Thymus (tissue), 11 donors: ENCODE data around the gene PSD. TPM values are rescaled to one million over a fixed set of nuclear protein-coding genes. Genes with fewer than 3 reads are reported as not detected.
A peak's percentile ranks its signal among the peaks of the same experiment; 100 is the strongest.

Source experiments
- DNase-seq, 9 donors: peaks; one replicate each; pipeline ENCODE4 v3.0.0-alpha.2; 2013; ENCODE audit warnings: low spot score in 9 of 9, low read depth in 6 of 9, missing footprints in 1 of 9
- H3K27ac ChIP-seq, 2 donors: one replicate each; pipeline ENCODE4 v1.5.1; 2013; ENCODE audit warnings: control low read depth in 1 of 2, low read depth in 1 of 2, low read length in 1 of 2, mild to moderate bottlenecking in 1 of 2, moderate library complexity in 1 of 2
- H3K27me3 ChIP-seq, 2 donors: one replicate each; pipeline ENCODE4 v1.5.1; 2013; ENCODE audit warnings: low read length in 1 of 2; ENCODE audit not compliant: control insufficient read depth in 2 of 2, insufficient read depth in 1 of 2
- H3K36me3 ChIP-seq, 2 donors: one replicate each; pipeline ENCODE4 v1.5.1; 2013; ENCODE audit warnings: low read length in 1 of 2, mild to moderate bottlenecking in 1 of 2, moderate library complexity in 1 of 2; ENCODE audit not compliant: control insufficient read depth in 2 of 2, insufficient read depth in 2 of 2
- H3K4me1 ChIP-seq, 2 donors: one replicate each; pipeline ENCODE4 v1.5.1; 2013; ENCODE audit warnings: low read length in 2 of 2; ENCODE audit not compliant: control insufficient read depth in 2 of 2, insufficient read depth in 2 of 2
- H3K4me3 ChIP-seq, 2 donors: one replicate each; pipeline ENCODE4 v1.5.1; 2013; ENCODE audit warnings: low read length in 2 of 2, control low read depth in 1 of 2, mild to moderate bottlenecking in 1 of 2
- H3K9me3 ChIP-seq, 2 donors: one replicate each; pipeline ENCODE4 v1.5.1; 2013; ENCODE audit warnings: low read length in 1 of 2, mild to moderate bottlenecking in 1 of 2; ENCODE audit not compliant: control insufficient read depth in 2 of 2, insufficient read depth in 1 of 2
- WGBS: extraction: QIAGEN DNeasy Blood & Tissue Kit; methylation state at CpG from one replicate; pipeline ENCODE4 v1.1.7; 2013; 5-methylcytosine and 5-hydroxymethylcytosine counted together
- polyA plus RNA-seq: library from polyadenylated mRNA; stranded (reverse); fragments of 200-250 nt; gene quantifications from one replicate; pipeline ENCODE4 v1.2.3, GENCODE V29; 2013
- total RNA-seq: library from RNA; stranded (reverse); fragments of 120-200 nt; gene quantifications from one replicate; pipeline ENCODE4 v1.2.4, GENCODE V29; 2013
- donor health status: healthy.

The PSD gene
- total and polyA plus RNA-seq, 2 donors, result 3.8 to 4.6 TPM

GRCh38 chr10:102424145-102424544 lies 5.6 kb upstream of the PSD start:
- 97% methylated on average over 9 of the region's 9 CpGs for whole genome bisulfite sequencing

GRCh38 chr10:102423372-102423968 lies 4.9 kb upstream of the PSD start:
- Histone ChIP-seq H3K4me3 (no peak overlapping the region), H3K27ac (no peak overlapping the region)
- WGBS, result 98% methylated on average over 13 of the region's 13 CpGs

More at GRCh38 chr10:102424145-102424544, 5.6 kb upstream of the PSD start:
- no peak for DNase-seq
- Histone ChIP-seq H3K4me1 (peaks cover 32 to 35% of the 10 kb centered on the region in 2 donors), H3K27me3 (peaks cover 8 to 39% of the 10 kb centered on the region in 2 donors), H3K9me3 (peaks cover 0 to 12% of the 10 kb centered on the region in 2 donors), H3K4me3 (no peak overlapping the region), H3K36me3 (peaks cover 14 to 18% of the 10 kb centered on the region in 2 donors), H3K27ac (no peak overlapping the region)

GRCh38 chr10:102422545-102423129 lies 4.1 kb upstream of the PSD start:
- peak in 1 of 9 donors; percentile 28 for DNase-seq
- H3K27me3 ChIP-seq, result peaks cover 19 to 54% of the 10 kb centered on the region in 2 donors
- 27% methylated on average over 28 of the region's 28 CpGs for WGBS
- H3K9me3 ChIP-seq, result peaks cover 0 to 12% of the 10 kb centered on the region in 2 donors
- H3K4me1 ChIP-seq, result peaks cover 33 to 39% of the 10 kb centered on the region in 2 donors
- peaks cover 14 to 18% of the 10 kb centered on the region in 2 donors for H3K36me3 ChIP-seq
- H3K4me3 ChIP-seq, result peak overlapping the region; percentile 63 to 66
- H3K27ac ChIP-seq, result no peak overlapping the region

More at GRCh38 chr10:102423372-102423968, 4.9 kb upstream of the PSD start:
- H3K27me3 ChIP-seq, result peaks cover 15 to 45% of the 10 kb centered on the region in 2 donors
- peaks cover 33 to 39% of the 10 kb centered on the region in 2 donors for H3K4me1 ChIP-seq
- no peak for DNase-seq
- H3K9me3 ChIP-seq, result peaks cover 0 to 12% of the 10 kb centered on the region in 2 donors
- peaks cover 14 to 18% of the 10 kb centered on the region in 2 donors for H3K36me3 ChIP-seq

DNA sequence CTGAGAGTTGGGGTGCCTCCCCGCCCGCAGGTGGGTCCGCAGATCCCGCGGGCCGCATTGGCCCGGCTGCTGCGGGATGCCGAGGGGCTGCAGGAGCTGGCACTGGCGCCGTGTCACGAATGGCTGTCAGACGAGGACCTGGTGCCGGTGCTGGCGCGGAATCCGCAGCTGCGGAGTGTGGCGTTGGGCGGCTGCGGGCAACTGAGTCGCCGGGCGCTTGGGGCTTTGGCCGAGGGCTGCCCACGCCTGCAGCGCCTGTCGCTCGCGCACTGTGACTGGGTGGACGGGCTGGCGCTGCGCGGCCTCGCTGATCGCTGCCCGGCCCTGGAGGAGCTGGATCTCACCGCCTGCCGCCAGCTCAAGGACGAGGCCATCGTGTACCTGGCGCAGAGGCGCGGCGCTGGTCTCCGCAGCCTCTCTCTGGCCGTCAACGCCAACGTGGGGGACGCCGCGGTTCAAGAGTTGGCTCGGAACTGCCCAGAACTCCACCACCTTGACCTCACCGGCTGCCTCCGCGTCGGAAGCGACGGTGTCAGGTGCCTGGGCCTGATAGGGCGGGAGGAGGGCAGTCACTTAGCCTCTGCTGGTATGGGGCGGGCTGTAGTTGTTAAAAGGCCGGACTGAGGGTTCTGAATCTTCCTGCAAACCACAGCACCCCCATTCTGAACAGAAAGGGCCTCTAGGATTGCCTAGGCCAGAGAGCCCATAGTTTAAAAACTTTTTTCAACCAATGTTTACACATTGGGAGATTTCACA lies 3.4 kb upstream of the PSD start:
- Histone ChIP-seq H3K36me3 (peaks cover 14 to 18% of the 10 kb centered on the region in 2 donors), H3K4me3 (peak overlapping the region; percentile 63 to 66), H3K9me3 (peaks cover 0 to 12% of the 10 kb centered on the region in 2 donors), H3K27me3 (peaks cover 22 to 61% of the 10 kb centered on the region in 2 donors), H3K4me1 (peaks cover 33 to 39% of the 10 kb centered on the region in 2 donors), H3K27ac (peak overlapping the region; percentile 26 to 64)
- peak in 1 of 9 donors; percentile 33 for DNase-seq
- WGBS, result 2% methylated on average over 62 of the region's 62 CpGs

GRCh38 chr10:102421507-102421756 lies 2.8 kb upstream of the PSD start:
- H3K4me1 ChIP-seq, result peaks cover 33 to 39% of the 10 kb centered on the region in 2 donors
- H3K27ac ChIP-seq, result peak overlapping the region; percentile 26 to 38
- peaks cover 25 to 66% of the 10 kb centered on the region in 2 donors for H3K27me3 ChIP-seq
- H3K36me3 ChIP-seq, result peaks cover 14 to 18% of the 10 kb centered on the region in 2 donors
- H3K9me3 ChIP-seq, result peaks cover 2 to 12% of the 10 kb centered on the region in 2 donors
- DNase-seq, result no peak
- under 1% methylated on average over 14 of the region's 14 CpGs for WGBS
- peak overlapping the region; percentile 63 to 66 for H3K4me3 ChIP-seq

- peak in 8 of 9 donors; percentile 73 to 93 (median 78) for DNase-seq
- Histone ChIP-seq H3K36me3 (peaks cover 14 to 18% of the 10 kb centered on the region in 2 donors), H3K27me3 (peaks cover 25 to 71% of the 10 kb centered on the region in 2 donors), H3K9me3 (peaks cover 2 to 12% of the 10 kb centered on the region in 2 donors), H3K27ac (peak within 1 kb of the TSS; percentile 66 to 80), H3K4me3 (peak within 1 kb of the TSS; percentile 63 to 66), H3K4me1 (peaks cover 33 to 39% of the 10 kb centered on the region in 2 donors)
- WGBS, result under 1% methylated on average over 66 of the region's 66 CpGs
These were observed 2.3 kb upstream of the PSD start, which contains the start of gene FBXL15 for GRCh38 chr10:102420714-102421506. TSS of gene FBXL15 (plus strand) at chr10:102420836. CDS start at chr10:102421130, 294 bp downstream.

- peaks cover 33 to 39% of the 10 kb centered on the region in 2 donors for H3K4me1 ChIP-seq
- WGBS, result 3% methylated on average over 21 of the region's 21 CpGs
- peaks cover 25 to 77% of the 10 kb centered on the region in 2 donors for H3K27me3 ChIP-seq
- no peak for DNase-seq
- H3K36me3 ChIP-seq, result peaks cover 14 to 18% of the 10 kb centered on the region in 2 donors
- H3K9me3 ChIP-seq, result peaks cover 2 to 12% of the 10 kb centered on the region in 2 donors
- peak overlapping the region; percentile 63 to 66 for H3K4me3 ChIP-seq
- peak overlapping the region in 1 of 2 donors; percentile 80 for H3K27ac ChIP-seq
These were observed 1.7 kb upstream of the PSD start for GRCh38 chr10:102420181-102420713.
